Body of pancreas (tissue), 4 donors: ENCODE measurements around the gene PEX6.

Experiments
- CTCF ChIP-seq, 7 experiments: fragments of 450-650 bp in 4 of 7; fragments of 200-600 bp in 3 of 7; sonication (generic) in 3 of 7; IDR thresholded peaks; one replicate each; pipeline ENCODE4 v1.5.1; 2016 to 2019; ENCODE audit warnings: antibody characterized with exemption in 7 of 7
- POLR2A ChIP-seq, 3 donors: fragments of 450-650 bp; IDR thresholded peaks; one replicate each; pipeline ENCODE4 v1.6.1; 2016; ENCODE audit warnings: antibody characterized with exemption in 3 of 3, mild to moderate bottlenecking in 2 of 3

GRCh38 chr6:42969934-42970333, 9.0 kb downstream of the PEX6 start:
- TF ChIP-seq POLR2A (IDR thresholded peaks at IDR 0.05) (peak in 1 of 3 donors; percentile 59), CTCF (IDR thresholded peaks at IDR 0.05) (no peak)
